GM21529 (cell line): ENCODE measurements around the gene DNAI4.

Source experiments
- ATAC-seq: cut with Tn5 transposase; IDR thresholded peaks from one replicate; pipeline ENCODE4 v1.9.1; 2021; ENCODE audit not compliant: unreplicated experiment

The DNAI4 gene

DNA sequence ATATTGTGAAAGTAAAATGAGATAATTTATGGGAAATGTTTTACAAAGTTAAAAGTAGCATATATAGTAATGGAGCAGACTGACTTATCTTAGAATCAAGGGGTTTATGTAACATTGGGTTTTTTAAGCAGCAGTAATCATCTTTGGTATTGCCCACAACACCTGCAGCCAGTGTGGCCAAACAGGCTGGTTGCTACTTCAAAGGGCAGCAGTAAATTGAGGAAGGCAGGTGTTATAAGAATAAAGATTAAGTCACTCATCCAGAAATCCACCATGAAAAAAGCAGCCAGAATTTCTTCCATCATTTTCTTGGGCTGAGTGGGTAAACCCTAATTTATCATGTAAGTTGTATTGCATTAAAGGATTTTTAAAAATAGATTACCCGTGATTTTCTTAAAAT is 155.7 kb downstream of the DNAI4 start:
- no peak for ATAC-seq

DNA sequence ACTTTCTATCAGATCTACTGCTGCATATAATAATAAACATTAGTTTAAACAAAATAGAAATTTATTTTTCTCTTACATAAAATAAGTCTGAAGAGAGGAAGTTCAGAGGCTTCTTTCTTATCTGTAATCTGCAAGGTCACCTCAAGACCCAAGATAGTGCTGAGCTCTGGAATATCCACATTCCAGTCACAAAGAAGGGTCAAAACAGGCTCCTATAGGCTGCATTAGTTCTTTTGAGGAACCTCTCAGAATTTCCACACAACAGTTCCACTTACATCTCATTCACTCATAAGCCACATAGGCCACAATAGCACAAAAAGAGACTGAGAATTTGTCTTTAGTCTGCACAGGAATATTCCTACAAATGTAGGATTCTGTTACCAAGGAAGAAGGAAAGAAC is 157.0 kb downstream of the DNAI4 start:
- no peak for ATAC-seq

DNA sequence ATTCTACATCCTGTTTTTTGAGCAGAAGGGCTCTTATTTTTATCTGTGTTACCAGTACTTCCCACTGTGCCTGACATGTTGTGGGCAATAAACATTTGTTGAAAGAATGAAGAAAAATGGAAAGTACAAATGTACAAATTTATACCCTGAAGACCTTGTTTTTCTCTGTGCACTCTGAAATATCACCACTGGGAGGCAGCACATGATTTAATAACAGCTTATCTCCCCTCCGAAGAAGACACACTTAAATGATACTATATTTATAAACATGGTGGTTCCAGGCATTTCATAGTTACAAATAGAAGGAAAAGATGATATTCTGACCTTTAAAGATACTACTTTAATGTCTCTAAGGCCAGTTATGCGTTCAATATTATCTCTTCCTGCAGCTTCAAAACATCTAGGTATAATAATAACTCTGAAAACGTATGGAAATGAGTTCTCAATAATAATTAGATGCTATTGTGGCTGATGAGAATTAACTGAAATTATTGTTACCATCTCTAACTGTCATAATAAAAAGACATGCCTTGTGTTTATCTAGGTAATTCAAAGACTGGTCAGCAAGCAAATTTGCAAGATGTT is 159.6 kb downstream of the DNAI4 start:
- peak; percentile 71 for ATAC-seq
